Effector memory CD4-positive, alpha-beta T cell (primary cell): ENCODE data around the gene PEAK3.

ENCODE experiments used
- DNase-seq, 3 donors: peaks; one replicate each; pipeline ENCODE4 v3.0.0-alpha.2; 2020
- H3K27ac ChIP-seq: 2 replicates; pipeline ENCODE4 v1.7.0; 2013; ENCODE audit warnings: mild to moderate bottlenecking, low read length, moderate library complexity; ENCODE audit not compliant: insufficient read depth, poor library complexity, severe bottlenecking
- H3K27me3 ChIP-seq: replicated peaks from 2 replicates; pipeline ENCODE4 v1.7.0; 2013; ENCODE audit warnings: mild to moderate bottlenecking, low read length; ENCODE audit not compliant: insufficient read depth, control insufficient read depth, poor library complexity, severe bottlenecking
- H3K36me3 ChIP-seq: 2 replicates; pipeline ENCODE4 v1.7.0; 2013; ENCODE audit warnings: mild to moderate bottlenecking, low read length, moderate library complexity; ENCODE audit not compliant: control insufficient read depth, insufficient read depth
- H3K4me1 ChIP-seq: 2 replicates; pipeline ENCODE4 v1.7.0; 2013; ENCODE audit warnings: low read length, mild to moderate bottlenecking; ENCODE audit not compliant: control insufficient read depth, insufficient read depth, poor library complexity, severe bottlenecking
- H3K4me3 ChIP-seq: 2 replicates; pipeline ENCODE4 v1.7.0; 2013; ENCODE audit warnings: low read length, low read depth, mild to moderate bottlenecking; ENCODE audit not compliant: insufficient read depth, poor library complexity, severe bottlenecking
- H3K9me3 ChIP-seq: 2 replicates; pipeline ENCODE4 v1.7.0; 2013; ENCODE audit warnings: mild to moderate bottlenecking, low read length, moderate library complexity; ENCODE audit not compliant: control insufficient read depth

Gene PEAK3

GRCh38 chr19:2229103-2230032 is 52.6 kb downstream of the PEAK3 start:
- H3K27ac ChIP-seq, result no peak overlapping the region
- peaks cover 65% of the 10 kb centered on the region for H3K36me3 ChIP-seq
- no peaks in the 10 kb centered on the region for H3K9me3 ChIP-seq
- peaks cover 8% of the 10 kb centered on the region for H3K4me1 ChIP-seq
- no peaks in the 10 kb centered on the region for H3K27me3 ChIP-seq
- H3K4me3 ChIP-seq, result no peak overlapping the region
- DNase-seq, result no peak

GRCh38 chr19:2228157-2229030 is 53.6 kb downstream of the PEAK3 start:
- H3K27ac ChIP-seq, result no peak overlapping the region
- H3K9me3 ChIP-seq, result no peaks in the 10 kb centered on the region
- no peaks in the 10 kb centered on the region for H3K27me3 ChIP-seq
- H3K36me3 ChIP-seq, result peaks cover 63% of the 10 kb centered on the region
- no peaks in the 10 kb centered on the region for H3K4me1 ChIP-seq
- DNase-seq, result no peak
- no peak overlapping the region for H3K4me3 ChIP-seq

- H3K4me1 ChIP-seq, result no peaks in the 10 kb centered on the region
- no peaks in the 10 kb centered on the region for H3K27me3 ChIP-seq
- no peak overlapping the region for H3K4me3 ChIP-seq
- no peaks in the 10 kb centered on the region for H3K9me3 ChIP-seq
- DNase-seq, result no peak
- H3K36me3 ChIP-seq, result peaks cover 56% of the 10 kb centered on the region
- H3K27ac ChIP-seq, result no peak overlapping the region
Measured at GRCh38 chr19:2227415-2228156, 54.4 kb downstream of the PEAK3 start.

GRCh38 chr19:2226840-2227360 is 55.1 kb downstream of the PEAK3 start:
- no peak overlapping the region for H3K27ac ChIP-seq
- H3K4me3 ChIP-seq, result no peak overlapping the region
- H3K4me1 ChIP-seq, result no peaks in the 10 kb centered on the region
- DNase-seq, result no peak
- H3K27me3 ChIP-seq, result no peaks in the 10 kb centered on the region
- H3K9me3 ChIP-seq, result no peaks in the 10 kb centered on the region
- H3K36me3 ChIP-seq, result peaks cover 51% of the 10 kb centered on the region

- Histone ChIP-seq H3K9me3 (no peaks in the 10 kb centered on the region), H3K36me3 (peaks cover 47% of the 10 kb centered on the region), H3K27me3 (no peaks in the 10 kb centered on the region), H3K4me1 (no peaks in the 10 kb centered on the region), H3K27ac (no peak overlapping the region), H3K4me3 (no peak overlapping the region)
- DNase-seq, result no peak
Measured at GRCh38 chr19:2226051-2226839, 55.7 kb downstream of the PEAK3 start.

GRCh38 chr19:2225415-2226050 is 56.4 kb downstream of the PEAK3 start:
- Histone ChIP-seq H3K4me1 (no peaks in the 10 kb centered on the region), H3K27ac (no peak overlapping the region), H3K9me3 (no peaks in the 10 kb centered on the region), H3K36me3 (peaks cover 42% of the 10 kb centered on the region), H3K27me3 (no peaks in the 10 kb centered on the region), H3K4me3 (no peak overlapping the region)
- DNase-seq, result no peak

GRCh38 chr19:2224754-2225349 is 57.1 kb downstream of the PEAK3 start:
- H3K4me1 ChIP-seq, result no peaks in the 10 kb centered on the region
- H3K27ac ChIP-seq, result no peak overlapping the region
- no peaks in the 10 kb centered on the region for H3K27me3 ChIP-seq
- no peak overlapping the region for H3K4me3 ChIP-seq
- no peak for DNase-seq
- no peaks in the 10 kb centered on the region for H3K9me3 ChIP-seq
- peaks cover 43% of the 10 kb centered on the region for H3K36me3 ChIP-seq
